Caki2 (cell line): Measurements from ENCODE around the gene PDE4D. TPM values are rescaled to one million over a fixed set of nuclear protein-coding genes. Genes with fewer than 3 reads are reported as not detected.
"Not testable (repeated sequence)": the region's sequence is repeated elsewhere in the genome, so short reads cannot be mapped to it uniquely, and the experiment has no call there.

Experiments
- DNase-seq: peaks from one replicate; pipeline ENCODE4 v3.0.0-alpha.2; 2015; ENCODE audit warnings: low read depth
- in situ Hi-C: cut with HindIII; loops from 2 replicates; pipeline ENCODE4 v1.10.0; 2016; ENCODE audit warnings: low sequenced_read_pairs, low pct_unique_long_range_greater_than_20kb, mixed read lengths
- total RNA-seq: library from RNA; depleted of rRNA; stranded (reverse); fragments of >200 nt; shearing (Covaris generic); gene quantifications from 2 replicates; pipeline ENCODE4 v1.2.3, GENCODE V29; 2014; ENCODE audit warnings: low replicate concordance

The PDE4D gene
- total RNA-seq, 1 experiment from 2014 or later, result 19.4 TPM

DNA sequence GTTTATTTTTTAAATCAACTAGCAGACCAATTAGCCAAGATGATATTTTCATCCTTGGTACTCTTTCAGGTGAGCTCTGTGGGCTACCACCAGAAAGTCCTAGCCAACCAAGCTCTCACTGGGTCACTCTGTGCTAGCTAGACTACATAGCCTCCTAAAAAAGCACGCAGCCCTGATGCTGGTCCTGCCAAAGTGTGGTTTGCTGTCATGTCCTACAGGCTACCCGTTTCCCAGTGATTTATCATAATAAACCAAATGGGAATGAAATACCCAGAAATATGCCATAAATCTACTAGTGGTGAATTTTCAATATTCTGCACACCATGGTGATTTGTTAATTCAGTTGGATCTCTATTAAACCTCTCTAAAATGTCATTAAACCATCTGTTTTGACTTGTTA, 829.2 kb downstream of the PDE4D start:
- in situ Hi-C loops, result loop anchor here (25.0 kb wide), 1 partner anchor 877 kb away; no protein-coding TSS in a partner anchor
- DNase-seq, result no peak

DNA sequence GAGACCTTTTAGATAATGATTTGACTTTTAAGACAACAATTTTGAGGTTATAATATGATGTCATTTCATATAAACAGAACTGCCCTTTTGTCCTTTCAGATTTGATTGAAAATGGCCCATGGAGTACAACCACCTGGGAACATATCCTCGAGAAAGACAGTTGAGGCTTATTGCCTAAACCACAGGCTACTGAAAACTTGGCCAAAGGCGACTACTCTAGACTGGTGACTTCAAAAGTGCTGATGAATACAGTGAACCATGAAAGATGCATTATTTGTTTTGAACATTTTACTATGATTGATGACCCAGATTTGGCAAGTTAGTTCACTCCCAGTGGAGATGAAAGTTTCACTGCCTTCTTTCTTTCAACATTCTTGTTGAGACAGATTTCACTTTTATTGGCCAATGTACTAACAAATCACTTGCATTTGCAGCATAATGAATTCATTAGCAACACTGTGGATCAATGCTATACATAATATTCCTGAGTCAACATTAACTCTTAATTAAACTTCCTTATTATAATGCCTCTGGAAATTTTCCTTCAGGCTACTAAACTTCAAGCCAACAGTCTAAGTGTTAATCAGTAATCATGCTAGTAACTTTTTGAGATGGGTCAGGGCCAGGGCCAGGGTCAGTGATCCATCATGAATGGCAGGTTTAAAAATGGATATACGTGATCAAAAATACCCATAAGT, 830.4 kb downstream of the PDE4D start:
- peak; percentile 79 for DNase-seq
- in situ Hi-C loops, result loop anchor here (25.0 kb wide), 1 partner anchor 876 kb away; no protein-coding TSS in a partner anchor

DNA sequence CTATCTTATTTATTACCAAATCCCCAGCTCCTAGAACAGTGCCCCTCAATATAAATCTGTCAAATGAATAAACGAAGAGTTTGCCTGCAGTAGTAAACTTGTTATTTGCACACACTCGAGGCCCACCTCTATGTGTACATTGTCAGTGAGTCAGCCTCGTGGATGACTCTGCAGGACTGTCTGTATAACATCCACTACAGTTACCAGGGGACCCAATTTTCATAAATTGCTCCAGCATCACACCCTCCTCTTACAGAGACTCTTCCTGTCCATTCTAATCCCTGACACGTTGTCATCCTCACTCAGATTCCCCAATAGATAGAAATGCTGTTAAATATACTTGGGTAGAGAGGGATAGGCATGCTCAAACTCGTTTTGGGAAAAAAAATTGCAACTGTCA, 832.1 kb downstream of the PDE4D start:
- peak; percentile 54 for DNase-seq
- in situ Hi-C loops, result loop anchor here (25.0 kb wide), 1 partner anchor 874 kb away; no protein-coding TSS in a partner anchor

DNA sequence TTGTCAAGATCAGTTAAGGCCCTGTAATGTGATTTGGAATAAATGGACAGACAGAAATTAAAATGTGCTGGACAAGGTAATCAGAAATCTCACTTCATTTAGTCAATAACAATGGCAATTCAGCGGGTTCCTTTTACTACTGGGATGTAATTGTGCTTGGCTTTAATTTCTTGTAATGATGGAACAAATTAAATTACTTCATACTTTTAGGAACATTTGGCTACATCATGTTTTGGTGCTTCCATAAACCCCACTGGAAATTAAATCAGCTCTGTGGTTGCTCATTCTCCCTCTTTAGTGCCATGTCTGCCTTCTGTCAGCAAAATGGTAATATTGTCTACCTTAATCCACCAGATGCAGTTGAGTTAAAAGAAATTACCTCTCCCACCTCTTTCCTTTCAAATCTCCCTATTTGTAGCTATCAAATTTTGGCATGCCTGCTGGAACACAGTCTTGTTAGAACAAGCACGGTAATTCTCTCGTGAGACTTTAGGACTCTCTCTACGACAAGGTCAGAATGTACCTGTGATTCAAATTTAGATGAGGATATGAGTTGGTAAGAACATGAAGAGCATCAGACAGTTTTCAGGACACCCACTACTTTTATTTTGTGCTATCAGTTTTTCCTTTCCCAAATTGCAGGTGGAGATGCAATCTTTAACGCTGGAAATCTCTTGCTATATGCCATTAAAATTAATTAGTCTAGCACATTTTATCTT, 834.4 kb downstream of the PDE4D start:
- no peak for DNase-seq
- in situ Hi-C loops, result loop anchor here (25.0 kb wide), 1 partner anchor 872 kb away; no protein-coding TSS in a partner anchor

DNA sequence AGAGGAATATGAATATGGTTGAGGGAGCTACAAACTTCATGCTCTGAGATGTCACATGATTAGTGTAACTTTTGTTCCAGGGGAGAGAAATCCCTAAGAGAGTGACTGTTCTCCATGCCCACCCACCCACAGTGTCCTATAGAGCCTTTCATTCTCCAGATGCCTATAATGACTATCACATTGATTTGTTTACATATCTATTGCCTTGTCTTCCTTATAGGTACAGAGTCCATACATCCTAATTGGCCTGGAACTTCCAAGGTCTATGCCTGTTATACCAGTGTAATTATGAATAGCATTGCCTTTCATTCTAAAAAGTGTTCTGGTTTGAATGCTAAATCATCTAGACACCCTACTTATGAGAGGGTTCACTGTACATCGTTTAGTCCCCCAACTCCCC, 835.3 kb downstream of the PDE4D start:
- DNase-seq, result no peak
- in situ Hi-C loops, result loop anchor here (25.0 kb wide), 1 partner anchor 871 kb away; no protein-coding TSS in a partner anchor

DNA sequence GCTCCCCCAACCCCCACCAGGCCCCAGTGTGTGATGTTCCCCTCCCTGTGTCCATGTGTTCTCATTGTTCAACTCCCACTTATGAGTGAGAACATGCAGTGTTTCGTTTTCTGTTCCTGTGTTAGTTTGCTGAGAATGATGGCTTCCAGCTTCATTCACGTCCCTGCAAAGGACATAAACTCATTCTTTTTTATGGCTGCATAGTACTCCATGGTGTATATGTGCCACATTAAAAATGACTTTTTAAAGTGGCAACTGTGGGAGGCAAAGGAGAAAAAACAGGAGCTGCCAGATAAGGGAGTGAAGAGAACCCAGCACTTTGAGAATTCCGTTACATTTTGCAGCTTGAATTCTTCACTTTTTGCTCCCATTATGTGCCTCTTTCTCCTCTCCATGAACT, 836.9 kb downstream of the PDE4D start:
- in situ Hi-C loops, result loop anchor here (25.0 kb wide), 1 partner anchor 869 kb away; no protein-coding TSS in a partner anchor
- not testable (repeated sequence) for DNase-seq

DNA sequence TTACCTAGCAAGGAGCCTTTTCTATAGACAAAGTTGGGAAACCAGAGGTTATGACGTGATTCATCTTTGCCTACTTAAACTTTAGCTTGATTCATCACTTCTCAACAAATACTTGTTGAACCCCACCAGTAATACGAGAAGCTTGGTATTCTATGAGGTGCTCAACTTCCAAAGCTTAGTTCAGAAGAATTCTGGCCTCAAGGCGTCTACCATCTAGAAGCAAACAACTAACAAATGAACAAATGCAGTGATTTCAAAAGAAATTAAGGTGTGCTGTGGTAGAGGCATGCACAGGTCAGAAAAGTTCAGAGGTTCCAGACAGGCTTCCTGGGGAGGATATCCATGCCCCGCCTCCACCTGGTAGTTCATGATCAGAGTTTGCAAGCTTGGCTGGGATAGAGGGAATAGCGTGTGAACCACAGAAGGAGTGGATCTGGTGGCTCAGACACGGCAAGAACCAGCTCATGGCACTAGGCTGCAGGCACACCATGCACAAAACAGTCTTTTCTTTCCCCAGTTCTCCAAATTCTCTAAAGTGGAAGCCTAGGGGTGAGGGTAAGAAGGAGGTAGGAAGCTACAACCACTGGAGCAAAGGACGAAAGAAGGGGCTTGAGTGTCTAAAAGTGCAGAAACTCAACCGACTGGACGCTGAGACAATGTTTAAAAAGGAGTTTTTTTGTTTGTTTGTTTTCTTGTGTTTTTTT, 837.6 kb downstream of the PDE4D start:
- no peak for DNase-seq
- in situ Hi-C loops, result loop anchor here (25.0 kb wide), 1 partner anchor 869 kb away; no protein-coding TSS in a partner anchor

DNA sequence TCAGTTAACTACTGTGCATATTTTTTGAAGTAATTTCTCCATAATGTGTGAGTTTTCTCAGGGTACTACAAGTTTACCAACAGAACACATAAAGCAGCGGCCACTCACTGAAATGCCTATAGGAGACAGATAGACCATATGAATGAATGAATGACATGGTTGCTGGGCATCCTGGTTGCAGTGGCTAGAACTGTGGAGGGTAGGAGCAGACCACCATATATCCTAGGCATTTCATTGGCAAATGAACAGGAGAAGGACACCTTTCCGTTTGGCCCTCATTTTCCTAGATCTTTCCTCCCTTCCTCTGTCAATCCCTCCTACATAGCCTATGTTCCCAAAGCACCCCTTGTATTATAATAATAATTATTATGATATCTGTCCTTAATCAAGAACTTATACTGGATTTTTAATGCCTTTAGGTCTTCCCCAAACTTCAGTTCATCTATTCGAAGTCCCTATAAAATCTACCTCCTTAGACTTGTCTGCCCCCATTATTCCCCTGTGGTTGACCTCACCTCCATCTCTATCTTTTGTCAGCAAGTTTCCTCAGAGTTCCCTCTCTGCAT, 838.5 kb downstream of the PDE4D start:
- in situ Hi-C loops, result loop anchor here (25.0 kb wide), 1 partner anchor 868 kb away; no protein-coding TSS in a partner anchor
- no peak for DNase-seq

DNA sequence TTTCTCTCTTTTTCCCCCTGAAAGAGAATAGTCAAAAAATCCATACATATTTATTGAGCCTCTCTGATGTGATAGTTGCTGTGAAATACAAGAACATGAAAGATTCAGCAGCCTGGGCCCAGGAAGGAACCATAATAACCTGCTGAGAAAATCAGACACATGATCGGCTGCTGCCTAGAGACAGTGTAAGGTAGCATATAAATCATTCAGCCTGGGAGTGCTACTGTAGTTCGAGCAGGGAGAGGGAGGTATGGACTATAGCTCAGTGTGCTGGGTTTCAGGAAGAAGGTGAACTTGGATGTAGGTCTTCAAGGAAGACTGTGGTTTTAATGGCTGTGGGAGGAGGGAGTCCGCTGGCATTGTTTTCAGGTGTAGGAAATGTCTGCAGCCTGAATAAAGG, 841.6 kb downstream of the PDE4D start:
- no peak for DNase-seq
- in situ Hi-C loops, result loop anchor here (25.0 kb wide), 1 partner anchor 865 kb away; no protein-coding TSS in a partner anchor

DNA sequence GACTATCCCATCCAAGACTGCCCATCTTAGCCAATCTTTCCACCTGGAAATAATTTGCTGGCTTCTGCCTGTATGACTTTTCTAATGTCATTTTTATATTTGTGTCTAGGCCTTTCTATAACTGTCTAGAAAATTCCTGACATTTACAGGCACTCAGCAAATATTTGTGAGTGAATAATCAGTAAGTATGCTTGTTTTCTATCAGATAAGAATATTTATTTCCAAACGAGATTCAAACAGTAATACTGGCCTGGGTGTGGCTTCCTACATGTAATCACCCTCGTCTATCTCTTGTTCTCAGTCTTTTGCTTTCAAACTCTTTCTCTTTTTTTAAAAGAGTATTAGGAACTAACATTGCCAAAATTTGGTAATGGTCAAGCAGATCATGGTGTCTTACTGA, 844.4 kb downstream of the PDE4D start:
- DNase-seq, result no peak
- in situ Hi-C loops, result no loop called here

DNA sequence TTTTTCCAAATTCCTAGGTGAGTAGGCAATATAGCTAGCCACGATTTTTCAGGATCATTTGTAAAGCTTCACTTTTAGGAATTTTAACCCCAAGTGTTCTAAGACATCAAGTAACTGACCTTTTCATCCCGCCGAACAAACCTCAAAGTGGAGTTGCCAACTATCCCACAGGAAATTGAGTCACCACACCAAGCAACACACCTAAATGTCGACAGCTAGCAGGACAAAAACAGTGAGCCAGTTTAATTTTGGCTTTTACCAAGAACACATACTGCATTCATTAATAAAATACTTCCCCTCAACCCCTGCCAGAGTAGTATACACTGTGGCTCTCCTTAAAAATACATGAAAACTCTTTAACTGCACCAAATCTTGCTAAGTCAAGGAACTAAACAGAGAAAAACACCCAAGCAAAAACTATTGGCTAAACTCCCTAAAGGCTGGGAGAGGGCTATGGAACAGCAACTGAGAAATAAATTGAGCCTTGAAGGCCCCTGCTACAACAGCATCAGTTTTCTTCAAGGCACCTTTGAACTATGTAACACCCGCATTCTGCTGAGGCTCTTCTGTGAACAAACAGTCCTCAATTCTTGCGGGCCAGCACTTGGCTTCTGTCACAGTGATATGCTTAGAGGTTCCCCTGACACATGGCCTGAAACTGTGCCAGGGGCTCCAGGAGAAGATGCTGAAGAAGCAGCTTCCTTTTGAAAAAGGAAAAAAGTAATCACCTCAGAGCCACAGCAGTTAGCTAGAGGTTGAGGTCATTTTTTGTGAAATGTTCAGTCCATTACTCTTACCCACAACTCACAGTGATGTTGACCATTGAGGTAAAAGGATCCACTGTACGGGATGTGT, 851.1 kb downstream of the PDE4D start:
- no peak for DNase-seq
- in situ Hi-C loops, result no loop called here

DNA sequence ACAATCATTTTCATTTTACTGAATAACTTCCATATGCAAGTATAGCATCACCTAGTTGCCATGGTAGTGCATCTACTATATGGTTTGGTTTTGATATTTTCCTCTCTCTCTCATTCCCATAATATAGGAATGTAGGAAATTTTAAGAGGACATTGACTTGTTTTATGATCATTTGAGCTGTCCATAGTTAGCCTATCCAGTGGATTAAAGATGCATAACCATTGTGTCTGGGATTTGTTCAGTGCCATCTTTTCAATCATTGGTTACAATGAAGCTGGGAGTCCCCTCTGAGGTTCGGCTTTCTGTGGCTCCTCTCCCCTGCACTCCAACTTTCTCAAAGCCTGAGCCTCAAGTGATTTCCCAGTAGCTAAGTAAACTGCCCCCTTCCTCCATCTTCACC, 852.2 kb downstream of the PDE4D start:
- in situ Hi-C loops, result no loop called here
- no peak for DNase-seq

DNA sequence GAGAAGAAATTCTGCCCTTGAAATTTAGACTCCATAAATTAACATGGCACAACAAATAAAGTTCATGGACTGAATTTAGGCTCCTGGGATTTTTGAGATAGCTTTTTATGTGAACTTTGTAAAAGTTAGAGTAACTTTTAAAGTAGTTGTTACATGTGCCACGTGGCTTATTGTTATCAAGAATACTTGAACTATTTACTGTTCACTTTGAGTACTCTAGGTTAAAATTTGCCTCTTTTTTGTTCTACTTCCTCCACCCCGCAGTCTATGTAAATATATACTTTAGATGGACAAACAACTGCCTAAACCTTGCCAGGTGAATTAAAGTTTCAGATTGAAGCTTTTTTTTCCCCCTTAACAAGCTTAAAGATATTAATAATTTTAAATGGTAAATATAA, 852.7 kb downstream of the PDE4D start:
- DNase-seq, result no peak
- in situ Hi-C loops, result no loop called here

DNA sequence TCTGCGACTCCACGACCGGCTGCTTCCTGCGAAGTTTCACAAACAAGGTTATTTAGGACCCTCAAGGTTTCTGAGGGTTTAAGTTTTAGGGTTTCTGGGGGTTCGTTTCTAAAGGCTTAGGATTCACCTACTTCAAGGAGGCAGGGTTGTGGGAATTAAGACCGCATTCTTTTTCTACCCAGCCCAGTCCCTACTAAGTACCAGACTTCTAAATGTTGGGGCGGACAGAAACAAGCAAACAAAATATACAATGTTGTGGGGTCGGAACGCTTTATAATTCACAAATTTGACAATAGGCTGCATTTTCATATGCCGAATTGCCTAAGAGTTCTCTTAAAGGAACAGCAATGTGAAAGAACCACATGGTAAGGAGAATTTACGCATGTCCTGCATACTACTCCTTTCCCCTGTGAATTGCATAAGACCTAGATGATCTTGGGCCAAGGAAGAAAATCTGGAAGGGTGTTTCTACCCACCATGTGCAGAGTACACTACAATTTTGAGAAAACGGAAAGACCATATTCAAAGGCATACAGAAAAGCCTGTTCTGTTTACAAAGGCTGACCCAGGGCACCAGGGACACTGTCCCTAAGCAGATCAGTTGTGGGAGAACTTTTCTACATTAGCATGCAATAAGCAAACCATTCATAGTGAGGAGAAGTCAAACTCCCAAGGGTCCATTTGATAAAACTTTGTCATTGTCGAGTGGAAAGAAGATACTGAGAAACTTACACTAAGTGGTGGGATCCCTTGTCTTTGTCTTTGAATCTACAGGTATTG, 853.3 kb downstream of the PDE4D start:
- in situ Hi-C loops, result no loop called here
- DNase-seq, result no peak

DNA sequence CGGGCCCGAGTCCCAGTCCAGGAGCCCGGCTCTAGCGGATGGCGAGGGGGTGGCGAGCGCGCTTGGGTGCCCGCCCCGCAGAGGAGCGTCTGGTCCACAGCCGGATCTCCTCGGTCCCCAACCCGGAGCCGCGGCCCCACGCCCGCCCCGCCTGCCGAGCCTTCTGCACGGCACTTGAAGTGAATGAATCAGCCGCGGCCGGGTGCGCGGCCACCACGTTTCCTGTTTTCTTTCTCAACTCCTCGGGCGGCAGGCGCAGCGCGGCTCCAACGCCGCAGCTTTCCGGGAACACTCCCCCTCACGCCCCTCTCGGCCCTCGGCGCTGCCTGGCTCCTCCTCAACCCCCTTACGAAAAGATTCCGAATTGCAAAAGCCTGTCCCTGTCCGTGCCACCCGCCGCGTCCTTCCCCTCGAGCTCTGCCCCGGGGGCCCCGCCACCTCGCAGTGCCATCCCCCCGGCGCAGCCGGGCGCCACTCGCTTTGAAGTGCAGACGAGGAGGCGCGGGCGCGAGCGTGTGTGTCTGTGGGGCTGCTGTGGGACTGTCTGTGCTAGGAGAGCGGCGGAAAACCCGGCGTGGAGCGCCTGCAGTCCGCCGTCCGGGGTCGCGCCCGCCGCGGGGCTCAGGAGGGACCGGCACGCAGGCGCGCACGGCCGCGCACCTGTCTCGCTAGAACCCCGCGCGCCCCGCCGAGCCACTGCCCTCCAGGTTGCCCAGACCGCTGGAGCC, 854.1 kb downstream of the PDE4D start:
- no peak for DNase-seq
- in situ Hi-C loops, result no loop called here

DNA sequence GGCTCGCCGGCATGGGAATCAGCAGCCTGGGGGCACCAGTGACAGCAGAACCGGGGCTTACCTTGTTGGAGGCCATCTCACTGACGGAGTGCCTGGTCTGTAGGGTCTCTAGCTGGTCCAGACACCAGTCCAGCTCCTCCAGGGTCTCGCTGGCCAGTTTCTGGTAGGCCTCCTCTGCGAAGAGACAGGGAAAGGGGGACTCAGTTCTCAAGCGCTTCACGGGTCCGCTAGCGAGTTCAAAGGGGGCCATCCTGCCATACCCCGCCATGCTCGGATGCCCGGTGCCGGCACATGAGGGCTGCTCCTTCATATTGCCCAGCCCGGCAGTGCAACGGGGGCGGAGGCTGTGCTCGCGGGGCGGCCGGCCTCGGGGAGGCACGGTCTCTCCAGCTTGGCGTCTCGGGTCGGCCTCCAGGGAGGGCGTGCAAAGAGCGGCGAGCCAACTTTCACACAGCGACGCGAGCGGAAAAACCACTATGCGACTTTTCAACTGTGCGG, 854.7 kb downstream of the PDE4D start:
- in situ Hi-C loops, result no loop called here
- DNase-seq, result no peak
